Activated CD4-positive, alpha-beta T cell treated with anti-CD3 and anti-CD28 coated beads, Interleukin-2, amount 50 U/mL, for 16 hours (primary cell): ENCODE results near the gene FTSJ3.
"Not testable (repeated sequence)": the region's sequence is repeated elsewhere in the genome, so short reads cannot be mapped to it uniquely, and the experiment has no call there.

Source experiments
- DNase-seq: peaks from one replicate; pipeline ENCODE4 v3.0.0-alpha.2; 2020

Gene FTSJ3

DNA sequence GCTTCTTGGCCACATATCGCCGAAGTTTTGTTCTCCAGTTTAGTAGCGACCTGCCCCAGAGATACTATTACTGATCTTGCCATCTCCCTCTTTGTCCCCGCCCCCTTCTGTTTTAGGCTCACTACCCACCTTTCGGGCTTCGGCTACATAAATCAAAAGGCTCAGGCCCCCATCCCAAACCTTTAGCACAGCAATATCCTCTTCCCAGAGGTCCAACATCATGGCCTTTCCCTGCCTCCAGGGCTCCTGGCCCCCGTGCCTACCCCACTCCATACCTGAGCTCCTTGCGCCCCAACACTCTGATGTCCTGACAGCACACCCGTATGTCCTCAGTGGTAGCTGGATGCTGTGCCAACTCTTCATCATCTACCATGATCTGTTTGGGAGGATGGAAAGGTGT lies 3.1 kb downstream of the FTSJ3 start:
- DNase-seq, result no peak

DNA sequence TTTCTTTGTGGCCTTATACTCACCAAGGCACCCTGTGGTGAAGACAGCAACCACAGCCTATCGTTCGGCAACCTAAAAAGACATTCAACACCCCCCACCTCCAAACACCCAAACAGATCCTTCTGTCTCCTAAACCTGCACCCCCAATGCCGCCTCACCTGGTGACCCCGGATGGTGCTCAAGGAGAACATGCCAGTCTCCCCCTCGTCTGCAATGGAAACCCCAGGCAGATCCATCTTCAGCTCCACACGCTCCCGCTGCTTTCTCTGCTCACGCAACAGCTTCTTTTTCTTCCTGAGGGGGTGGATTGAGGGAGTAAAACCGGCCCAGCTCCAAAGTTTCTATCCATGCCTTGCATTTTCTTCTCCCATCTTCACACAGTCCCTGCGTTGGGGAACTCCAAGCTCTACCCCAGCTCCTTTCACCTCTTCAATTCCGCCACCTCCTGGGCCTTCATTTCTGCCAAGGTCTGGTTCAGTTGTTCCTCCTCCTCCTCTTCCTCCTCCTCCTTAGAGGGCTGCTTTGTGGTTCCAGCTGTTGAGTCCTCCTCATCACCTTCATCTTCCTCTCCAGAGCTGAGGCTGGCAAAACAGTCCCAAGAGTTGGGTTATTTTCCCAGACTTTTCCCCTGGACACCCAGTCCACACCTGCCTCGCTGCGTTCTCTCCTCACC lies 3.7 kb downstream of the FTSJ3 start:
- DNase-seq, result no peak

- no peak for DNase-seq
These were observed 4.9 kb downstream of the FTSJ3 start for GRCh38 chr17:63822537-63822936.

DNA sequence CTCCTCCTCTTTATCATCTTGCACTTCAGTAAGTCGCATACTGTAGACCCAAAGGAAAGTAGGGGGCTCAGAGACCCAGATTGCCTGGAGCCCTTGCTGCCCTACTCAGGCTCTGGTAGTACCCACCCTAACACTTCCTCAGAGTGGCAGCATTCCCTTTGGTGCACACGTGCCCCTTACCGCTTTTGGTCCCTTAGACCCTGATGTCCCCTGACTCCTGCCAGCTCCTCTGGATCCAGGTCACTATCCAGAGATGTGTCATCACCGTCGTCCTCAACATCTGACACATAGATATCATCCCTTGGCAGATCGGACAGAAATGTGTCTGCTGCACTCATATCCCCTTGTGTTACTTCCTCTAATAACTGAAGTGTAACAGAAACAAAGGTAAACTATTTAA lies 5.7 kb downstream of the FTSJ3 start:
- no peak for DNase-seq

DNA sequence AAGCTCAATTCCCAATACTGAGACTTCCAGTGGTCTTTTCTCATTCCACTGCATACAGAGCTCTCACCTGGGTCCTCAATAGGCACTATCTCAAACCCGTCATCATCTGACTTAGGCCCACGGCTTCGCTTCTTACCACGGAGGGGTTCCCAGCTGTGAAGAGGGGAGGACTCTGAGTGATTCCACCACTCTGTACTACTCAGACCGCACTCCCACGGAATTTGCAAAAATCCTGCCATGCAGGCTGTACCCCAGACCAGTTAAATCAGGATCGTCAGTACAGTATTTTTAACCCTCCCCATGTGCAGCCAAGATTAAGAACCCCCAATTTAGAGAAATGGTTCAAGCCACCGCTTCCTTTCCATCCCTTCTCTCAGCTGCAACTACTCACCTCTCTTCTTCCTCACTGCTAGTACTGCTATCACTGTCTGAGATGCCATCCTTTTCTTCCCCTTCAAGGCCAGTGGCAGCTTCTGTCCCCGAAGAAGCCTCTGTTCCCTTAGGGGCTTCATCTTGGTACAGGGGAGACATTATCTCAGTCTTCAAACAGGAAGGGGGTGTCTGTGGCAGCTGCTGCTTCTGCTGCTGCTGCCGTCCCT lies 6.4 kb downstream of the FTSJ3 start:
- DNase-seq, result no peak

- no peak for DNase-seq
These were observed 7.6 kb downstream of the FTSJ3 start for GRCh38 chr17:63819585-63820537.

- no peak for DNase-seq
These were observed 8.3 kb downstream of the FTSJ3 start for GRCh38 chr17:63819131-63819530.

DNA sequence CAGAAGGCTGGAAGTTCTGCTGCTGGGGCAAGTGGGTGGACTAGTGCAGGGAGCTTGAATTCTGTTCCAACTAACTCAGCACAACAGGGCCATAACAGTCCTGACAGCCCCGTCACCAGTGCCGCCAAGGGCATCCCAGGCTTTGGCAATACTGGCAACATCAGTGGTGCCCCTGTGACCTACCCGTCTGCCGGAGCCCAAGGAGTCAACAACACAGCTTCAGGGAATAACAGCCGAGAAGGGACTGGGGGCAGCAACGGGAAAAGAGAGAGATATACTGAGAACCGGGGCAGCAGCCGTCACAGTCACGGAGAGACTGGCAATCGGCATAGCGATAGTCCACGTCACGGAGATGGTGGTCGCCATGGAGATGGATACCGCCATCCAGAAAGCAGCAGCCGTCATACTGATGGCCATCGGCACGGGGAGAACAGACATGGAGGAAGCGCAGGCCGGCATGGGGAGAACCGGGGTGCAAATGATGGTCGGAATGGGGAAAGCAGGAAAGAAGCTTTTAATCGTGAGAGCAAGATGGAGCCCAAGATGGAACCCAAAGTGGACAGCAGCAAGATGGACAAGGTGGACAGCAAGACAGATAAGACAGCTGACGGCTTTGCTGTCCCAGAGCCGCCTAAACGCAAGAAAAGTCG lies 9.6 kb downstream of the FTSJ3 start:
- no peak for DNase-seq

DNA sequence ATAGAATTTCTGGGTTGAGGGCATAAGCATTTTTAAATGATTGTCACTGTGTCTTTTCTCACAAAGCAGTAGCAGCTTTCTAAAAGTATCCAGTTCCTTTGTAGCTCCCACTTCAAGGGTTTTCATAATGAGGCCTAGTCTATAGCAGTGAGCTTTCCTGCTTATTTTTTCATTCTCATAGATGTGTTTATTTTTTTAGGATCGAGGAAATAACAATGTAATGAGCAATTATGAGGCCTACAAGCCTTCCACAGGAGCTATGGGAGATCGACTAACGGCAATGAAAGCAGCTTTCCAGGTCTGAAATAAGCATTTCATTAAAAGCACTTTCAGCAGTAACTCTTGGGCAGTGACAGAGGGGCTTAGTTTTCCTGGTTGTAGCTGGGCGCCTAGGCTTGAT lies 10.8 kb downstream of the FTSJ3 start:
- DNase-seq, result no peak

DNA sequence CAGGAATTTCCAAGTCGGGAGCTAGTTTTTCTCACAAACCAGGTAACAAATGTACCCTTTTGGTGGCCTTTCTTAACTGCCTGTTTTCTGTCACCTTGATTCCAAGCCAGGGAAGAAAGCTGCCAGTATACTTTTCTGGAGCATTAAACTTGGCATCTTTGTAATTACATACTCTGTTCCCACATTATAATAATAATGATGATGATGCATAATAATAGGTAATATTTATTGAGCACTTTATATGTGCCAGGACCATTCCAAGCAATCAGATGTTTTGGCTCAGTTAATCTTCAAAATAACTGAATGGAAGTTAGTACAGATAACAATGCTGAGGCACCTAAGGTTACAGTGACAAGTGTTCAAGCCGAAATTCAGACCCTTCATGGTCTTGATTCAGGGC lies 11.3 kb downstream of the FTSJ3 start:
- DNase-seq, result no peak

DNA sequence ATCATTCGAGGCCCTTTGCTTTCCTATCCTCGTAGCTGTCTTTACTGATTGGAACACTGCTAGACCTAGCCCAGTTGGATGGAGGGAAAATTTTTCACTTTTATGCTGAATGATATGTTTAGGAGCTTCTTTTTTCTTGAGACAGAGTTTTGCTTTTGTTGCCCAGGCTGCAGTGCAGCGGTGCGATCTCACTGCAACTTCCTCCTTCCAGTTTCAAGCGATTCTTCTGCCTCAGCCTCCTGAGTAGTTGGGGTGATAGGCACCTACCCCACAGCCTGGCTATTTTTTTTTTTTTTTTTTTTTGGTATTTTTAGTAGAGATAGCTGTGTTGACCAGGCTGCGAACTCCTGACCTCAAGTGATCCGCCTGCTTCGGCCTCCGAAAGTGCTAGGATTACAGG lies 17.5 kb downstream of the FTSJ3 start:
- no peak for DNase-seq

- DNase-seq, result no peak
These were observed 21.9 kb downstream of the FTSJ3 start for GRCh38 chr17:63805591-63805990.

DNA sequence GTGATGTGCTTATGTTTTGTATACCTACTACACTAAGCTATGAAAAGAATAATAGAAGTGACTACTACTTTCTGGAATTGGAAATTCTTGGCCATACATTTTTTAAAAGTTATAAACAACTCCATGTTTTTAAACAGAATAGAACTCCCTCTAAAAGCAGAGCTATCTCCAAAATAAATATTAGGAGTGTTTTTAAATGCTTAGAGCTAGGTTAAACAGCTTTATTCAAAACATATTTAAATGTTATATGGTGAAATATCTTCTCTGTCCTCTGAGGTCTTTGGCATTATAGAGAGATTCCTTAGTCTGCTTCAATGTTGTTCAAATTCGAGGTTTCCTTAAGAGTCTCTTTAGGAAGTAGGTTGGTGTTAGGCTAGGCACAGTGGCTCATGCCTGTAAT lies 23.1 kb downstream of the FTSJ3 start:
- no peak for DNase-seq

- no peak for DNase-seq
These were observed 26.7 kb downstream of the FTSJ3 start for GRCh38 chr17:63800783-63801182.

GRCh38 chr17:63798572-63799106 lies 28.8 kb downstream of the FTSJ3 start:
- DNase-seq, result no peak

DNA sequence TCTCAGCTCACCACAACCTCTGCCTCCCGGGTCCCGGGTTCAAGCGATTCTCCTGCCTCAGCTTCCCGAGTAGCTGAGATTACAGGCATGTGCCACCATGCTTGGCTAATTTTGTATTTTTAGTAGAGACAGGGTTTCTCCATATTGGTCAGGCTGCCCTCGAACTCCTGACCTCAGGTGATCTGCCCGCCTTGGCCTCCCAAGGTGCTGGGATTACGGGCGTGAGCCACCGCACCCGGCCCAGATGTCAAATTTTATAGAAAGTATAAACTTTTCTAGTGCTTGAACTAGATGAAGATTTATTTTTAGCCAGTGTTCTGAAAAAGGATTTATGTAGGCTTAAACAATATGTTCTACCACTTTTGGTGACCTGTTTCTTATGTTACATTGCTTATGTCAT lies 31.1 kb downstream of the FTSJ3 start:
- DNase-seq, result not testable (repeated sequence)

DNA sequence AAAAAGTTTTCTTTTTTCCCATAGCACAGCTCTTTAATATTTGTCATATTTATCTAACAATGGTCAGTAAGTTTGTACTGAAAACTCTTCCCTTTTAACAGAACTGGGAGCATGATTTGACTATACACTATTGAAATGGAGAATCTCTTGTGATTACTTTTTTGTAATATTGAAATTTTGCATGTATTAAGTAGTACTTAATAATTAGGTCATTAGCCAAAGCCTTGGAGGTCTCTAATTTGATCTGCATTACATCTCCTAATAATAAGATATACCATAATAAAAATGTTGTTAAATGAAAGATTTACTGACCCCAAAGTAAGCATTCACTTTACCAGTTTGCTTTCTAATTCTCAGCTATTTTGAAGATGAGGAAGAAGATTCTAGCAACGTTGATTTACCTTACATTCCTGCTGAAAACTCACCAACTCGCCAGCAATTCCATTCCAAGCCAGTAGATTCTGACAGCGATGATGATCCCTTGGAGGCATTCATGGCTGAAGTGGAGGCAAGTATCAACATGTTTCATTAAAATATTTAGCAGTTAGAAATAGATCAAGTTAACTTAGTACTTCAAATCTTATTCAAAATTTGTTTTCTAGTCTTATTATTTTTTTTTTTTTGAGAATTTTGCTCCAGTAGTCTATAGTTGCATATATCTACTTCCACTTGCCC lies 35.3 kb downstream of the FTSJ3 start:
- DNase-seq, result no peak

DNA sequence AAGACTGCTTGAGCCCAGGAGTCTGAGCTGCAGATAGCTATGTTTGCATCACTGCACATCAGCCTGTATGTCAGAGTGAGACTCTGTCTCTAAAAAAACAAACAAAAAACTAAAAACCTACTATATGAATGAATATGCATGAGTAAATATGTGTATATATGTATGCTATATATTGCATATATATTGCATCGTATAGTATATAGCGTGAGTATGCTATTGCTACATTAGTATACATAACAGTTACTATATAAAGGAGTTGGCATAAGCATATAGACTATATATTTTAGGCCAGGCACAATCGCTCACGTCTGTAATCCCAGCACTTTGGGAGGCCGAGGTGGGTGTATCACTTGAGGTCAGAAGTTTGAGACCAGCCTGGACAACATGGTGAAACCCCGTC lies 37.4 kb downstream of the FTSJ3 start:
- no peak for DNase-seq

DNA sequence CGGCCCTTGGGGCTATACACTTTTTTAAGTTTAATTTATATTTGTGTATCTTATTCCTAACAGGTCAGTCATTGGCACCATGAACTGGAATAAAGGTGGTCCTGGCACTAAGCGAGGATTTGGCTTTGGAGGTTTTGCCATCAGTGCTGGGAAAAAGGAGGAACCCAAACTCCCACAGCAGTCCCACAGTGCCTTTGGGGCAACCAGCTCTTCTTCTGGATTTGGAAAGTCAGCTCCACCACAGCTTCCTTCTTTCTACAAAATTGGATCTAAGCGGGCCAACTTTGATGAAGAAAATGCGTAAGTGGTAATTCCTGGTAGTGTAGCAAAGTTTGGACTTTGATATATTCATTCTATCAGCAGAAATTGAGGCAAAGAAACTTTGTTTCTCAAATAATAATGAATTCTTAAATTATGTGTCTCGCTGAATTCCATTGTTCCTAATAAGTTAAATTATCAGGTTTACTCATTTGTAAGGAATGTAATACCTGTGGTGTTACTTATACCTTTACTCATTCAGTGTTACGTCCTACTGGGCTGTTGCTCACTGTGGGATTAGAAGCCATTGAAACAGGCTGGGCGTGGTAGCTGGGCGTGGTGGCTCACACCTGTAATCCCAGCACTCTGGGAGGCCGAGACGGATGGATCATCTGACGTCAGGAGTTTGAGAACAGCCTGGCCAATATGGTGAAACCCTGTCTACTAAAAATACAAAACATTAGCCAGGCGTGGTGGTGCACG lies 40.3 kb downstream of the FTSJ3 start:
- no peak for DNase-seq

DNA sequence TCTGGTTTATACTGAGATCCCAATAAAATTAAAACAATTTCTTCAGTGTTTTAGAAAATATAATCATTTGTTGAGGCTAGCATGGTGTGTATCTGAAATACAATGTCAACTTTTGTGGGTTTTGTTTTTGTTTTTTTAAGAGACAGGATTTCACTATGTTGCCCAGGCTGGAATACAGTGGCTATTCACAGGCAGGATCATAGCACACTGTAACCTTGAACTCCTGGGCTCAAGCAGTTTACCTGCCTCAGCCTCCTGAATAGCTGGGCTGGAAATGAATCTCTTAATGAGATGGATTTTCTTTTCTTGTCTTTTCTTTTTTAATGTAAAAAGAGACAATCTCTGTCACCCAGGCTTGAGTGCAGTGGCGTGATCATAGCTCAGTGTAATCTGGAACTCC lies 41.3 kb downstream of the FTSJ3 start:
- no peak for DNase-seq

DNA sequence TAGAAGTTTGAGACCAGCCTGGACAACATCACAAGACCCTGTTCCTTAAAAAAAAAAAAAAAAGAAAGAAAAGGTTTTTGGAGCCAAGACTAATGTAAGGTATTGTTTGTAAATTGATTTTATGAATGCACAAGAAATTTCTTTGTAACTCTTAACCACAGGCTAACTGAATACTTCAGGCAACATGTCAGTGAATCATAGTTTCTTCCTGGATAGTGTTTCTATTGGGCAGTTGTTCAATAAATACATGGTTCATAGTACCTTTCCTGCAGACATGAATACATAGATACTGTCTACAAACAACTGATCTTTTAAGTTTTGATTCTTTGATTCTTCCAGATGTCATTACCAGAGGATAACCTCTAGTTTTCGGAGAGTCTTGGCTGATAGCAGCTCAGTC lies 41.9 kb downstream of the FTSJ3 start:
- DNase-seq, result no peak

- peak; percentile 23 for DNase-seq
These were observed 43.9 kb downstream of the FTSJ3 start for GRCh38 chr17:63783522-63783921.
